Measurements from ENCODE around the gene DOCK3. TPM values are rescaled to one million over a fixed set of nuclear protein-coding genes. Genes with fewer than 3 reads are reported as not detected.

Gene DOCK3
- total RNA-seq, 6 donors from 2014 or later: 0.15 to 3.1 (median 0.88) TPM

- Histone ChIP-seq H3K4me3 (no peak overlapping the region), H3K27me3 (no peaks in the 10 kb centered on the region), H3K27ac (no peak overlapping the region), H3K36me3 (no peaks in the 10 kb centered on the region), H3K9me3 (no peaks in the 10 kb centered on the region), H3K4me1 (no peaks in the 10 kb centered on the region)
- DNase-seq: no peak
- ATAC-seq (ENCODE audit: low FRiP score in 2 of 2): no peak
- WGBS, 2 donors: 90 to 91% methylated on average over 2 of the region's 2 CpGs
- no peak for TF ChIP-seq POLR2AphosphoS5 (IDR thresholded peaks at IDR 0.05)
- no peak for TF ChIP-seq EP300 (IDR thresholded peaks at IDR 0.05)
- no peak for TF ChIP-seq POLR2A (IDR thresholded peaks at IDR 0.05)
- no peak for TF ChIP-seq CTCF (IDR thresholded peaks at IDR 0.05)
These were observed 604.7 kb downstream of the DOCK3 start for GRCh38 chr3:51279448-51279847.

- Histone ChIP-seq H3K27ac (no peak overlapping the region), H3K36me3 (no peaks in the 10 kb centered on the region), H3K4me3 (no peak overlapping the region), H3K27me3 (no peaks in the 10 kb centered on the region), H3K9me3 (no peaks in the 10 kb centered on the region), H3K4me1 (no peaks in the 10 kb centered on the region)
- 67 to 93% methylated on average over 3 of the region's 3 CpGs for WGBS, 2 donors
- DNase-seq (no peak), ATAC-seq (ENCODE audit: low FRiP score in 2 of 2) (no peak)
- TF ChIP-seq POLR2A (IDR thresholded peaks at IDR 0.05) (no peak), EP300 (IDR thresholded peaks at IDR 0.05) (no peak), POLR2AphosphoS5 (IDR thresholded peaks at IDR 0.05) (no peak), CTCF (IDR thresholded peaks at IDR 0.05) (no peak)
These were observed 605.4 kb downstream of the DOCK3 start for GRCh38 chr3:51280176-51280575.

GRCh38 chr3:51282931-51283330 lies 608.2 kb downstream of the DOCK3 start:
- Histone ChIP-seq H3K27ac (no peak overlapping the region), H3K4me3 (no peak overlapping the region), H3K27me3 (no peaks in the 10 kb centered on the region), H3K4me1 (no peaks in the 10 kb centered on the region), H3K36me3 (no peaks in the 10 kb centered on the region), H3K9me3 (peaks cover 0 to 12% (median 3%) of the 10 kb centered on the region in 4 donors)
- WGBS, 2 donors: 61 to 89% methylated on average over 1 of the region's 1 CpG
- TF ChIP-seq EP300 (IDR thresholded peaks at IDR 0.05): no peak
- TF ChIP-seq POLR2A (IDR thresholded peaks at IDR 0.05): no peak
- ATAC-seq (ENCODE audit: low FRiP score in 2 of 2): no peak
- DNase-seq: no peak

GRCh38 chr3:51283421-51283820 lies 608.7 kb downstream of the DOCK3 start:
- Histone ChIP-seq H3K9me3 (peaks cover 0 to 12% (median 3%) of the 10 kb centered on the region in 4 donors), H3K27ac (no peak overlapping the region), H3K27me3 (no peaks in the 10 kb centered on the region), H3K36me3 (no peaks in the 10 kb centered on the region), H3K4me3 (no peak overlapping the region), H3K4me1 (no peaks in the 10 kb centered on the region)
- DNase-seq (no peak), ATAC-seq (ENCODE audit: low FRiP score in 2 of 2) (no peak)
- TF ChIP-seq EP300 (IDR thresholded peaks at IDR 0.05): no peak
- no peak for TF ChIP-seq CTCF (IDR thresholded peaks at IDR 0.05)
- 92 to 100% methylated on average over 1 of the region's 1 CpG for WGBS, 2 donors

- H3K27ac ChIP-seq: no peak overlapping the region
- TF ChIP-seq POLR2A (IDR thresholded peaks at IDR 0.05): no peak
- no peaks in the 10 kb centered on the region for H3K9me3 ChIP-seq
- H3K4me3 ChIP-seq: no peak overlapping the region
- ATAC-seq (ENCODE audit: low FRiP score in 2 of 2) (no peak), DNase-seq (no peak)
- H3K4me1 ChIP-seq: no peaks in the 10 kb centered on the region
- 88 to 94% methylated on average over 2 of the region's 2 CpGs for WGBS, 2 donors
- no peaks in the 10 kb centered on the region for H3K27me3 ChIP-seq
- H3K36me3 ChIP-seq: no peaks in the 10 kb centered on the region
These were observed 620.9 kb downstream of the DOCK3 start for GRCh38 chr3:51295625-51296024.

GRCh38 chr3:51297333-51297732 lies 622.6 kb downstream of the DOCK3 start:
- H3K4me3 ChIP-seq: no peak overlapping the region
- no peak overlapping the region for H3K27ac ChIP-seq
- H3K27me3 ChIP-seq: no peaks in the 10 kb centered on the region
- ATAC-seq (ENCODE audit: low FRiP score in 2 of 2) (no peak), DNase-seq (no peak)
- no peaks in the 10 kb centered on the region for H3K36me3 ChIP-seq
- H3K9me3 ChIP-seq: no peaks in the 10 kb centered on the region
- TF ChIP-seq POLR2A (IDR thresholded peaks at IDR 0.05) (no peak), EP300 (IDR thresholded peaks at IDR 0.05) (no peak), POLR2AphosphoS5 (IDR thresholded peaks at IDR 0.05) (no peak), CTCF (IDR thresholded peaks at IDR 0.05) (no peak)
- no peaks in the 10 kb centered on the region for H3K4me1 ChIP-seq
